ENCODE measurements around the gene TTLL9.

The TTLL9 gene

DNA sequence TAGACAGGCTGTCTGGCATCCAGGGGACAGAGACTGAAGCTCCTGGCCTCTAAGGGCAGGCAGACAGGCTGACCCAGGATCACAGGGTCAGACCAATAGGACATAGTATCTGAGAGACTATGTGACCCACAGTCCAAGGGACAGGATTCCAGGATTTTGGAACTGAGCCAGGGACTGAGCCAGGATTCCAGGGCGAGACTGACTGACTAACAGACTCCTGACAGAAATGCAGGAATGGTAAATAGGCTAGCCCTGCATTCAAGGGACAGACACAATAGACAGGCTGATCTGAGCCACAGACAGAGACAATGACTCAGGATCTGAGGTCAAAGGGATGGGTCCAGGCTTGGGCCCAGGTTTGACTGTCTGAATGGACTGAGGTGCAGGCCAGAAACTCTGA is 117.3 kb downstream of the TTLL9 start:
- H3K4me3 ChIP-seq (ENCODE audit: low read length) = no peak overlapping the region
- no peak for TF ChIP-seq ZNF274 (IDR thresholded peaks at IDR 0.05; ENCODE audit: low read depth, low read length)

DNA sequence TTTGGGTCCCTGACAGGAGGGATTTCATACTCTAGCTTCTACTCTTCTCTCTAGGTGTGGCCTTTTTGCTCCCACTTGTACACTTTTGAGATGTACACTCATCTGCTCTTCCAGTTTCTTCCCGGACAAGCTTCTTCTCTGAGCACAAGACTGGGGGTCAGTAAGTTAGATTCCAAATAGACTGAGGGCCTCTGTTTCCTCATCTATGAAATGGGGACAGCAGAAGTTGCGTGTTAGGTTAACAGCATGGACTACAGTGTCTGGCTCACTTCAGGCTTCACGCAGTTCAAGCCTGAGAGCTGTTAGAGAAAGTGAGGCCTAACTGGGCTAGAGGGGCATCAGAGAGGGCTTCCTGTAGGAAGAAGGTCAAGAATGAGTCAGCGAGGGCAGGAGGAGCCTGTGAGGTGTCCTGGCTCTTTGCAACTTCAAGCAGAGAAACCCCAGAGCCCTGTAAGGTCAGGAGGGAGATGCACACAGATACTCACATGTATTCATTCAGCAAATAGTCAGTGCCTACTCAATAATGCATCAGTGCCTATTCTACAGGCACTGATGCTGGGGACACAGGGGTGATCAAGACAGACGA is 118.1 kb downstream of the TTLL9 start:
- no peak for TF ChIP-seq ZNF274 (IDR thresholded peaks at IDR 0.05; ENCODE audit: low read depth, low read length)
- no peak overlapping the region for H3K4me3 ChIP-seq (ENCODE audit: low read length)

DNA sequence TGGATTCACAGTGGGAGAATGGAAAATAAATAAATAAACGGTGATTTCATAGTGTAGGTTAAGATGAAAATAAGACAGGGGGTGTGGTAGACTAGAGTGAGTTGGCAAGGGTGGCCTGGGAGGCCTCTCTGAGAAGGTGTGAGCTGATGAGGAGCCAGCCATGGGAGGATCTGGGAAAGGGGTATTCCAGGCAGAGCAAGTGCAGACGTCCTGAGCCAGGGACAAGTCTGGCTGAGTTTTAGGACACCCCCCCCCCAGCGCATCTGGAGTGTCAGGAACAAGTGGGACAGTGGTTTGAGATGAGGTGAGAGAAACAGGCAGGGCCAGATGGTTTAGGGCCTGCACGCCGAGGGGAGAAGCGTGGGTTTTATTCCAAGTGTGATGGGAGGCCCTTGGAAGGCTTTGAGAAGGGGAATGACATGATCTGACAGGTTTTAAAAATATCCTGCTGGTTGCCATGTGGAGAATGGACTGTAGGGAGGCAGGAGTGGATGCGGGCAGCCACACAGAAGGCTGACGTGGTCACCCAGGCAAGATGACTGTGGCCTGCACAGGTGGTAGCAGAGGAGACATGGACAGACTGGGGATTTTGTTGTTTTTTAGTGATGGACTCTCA is 118.7 kb downstream of the TTLL9 start:
- no peak for TF ChIP-seq ZNF274 (IDR thresholded peaks at IDR 0.05; ENCODE audit: low read depth, low read length)
- no peak overlapping the region for H3K4me3 ChIP-seq (ENCODE audit: low read length)

DNA sequence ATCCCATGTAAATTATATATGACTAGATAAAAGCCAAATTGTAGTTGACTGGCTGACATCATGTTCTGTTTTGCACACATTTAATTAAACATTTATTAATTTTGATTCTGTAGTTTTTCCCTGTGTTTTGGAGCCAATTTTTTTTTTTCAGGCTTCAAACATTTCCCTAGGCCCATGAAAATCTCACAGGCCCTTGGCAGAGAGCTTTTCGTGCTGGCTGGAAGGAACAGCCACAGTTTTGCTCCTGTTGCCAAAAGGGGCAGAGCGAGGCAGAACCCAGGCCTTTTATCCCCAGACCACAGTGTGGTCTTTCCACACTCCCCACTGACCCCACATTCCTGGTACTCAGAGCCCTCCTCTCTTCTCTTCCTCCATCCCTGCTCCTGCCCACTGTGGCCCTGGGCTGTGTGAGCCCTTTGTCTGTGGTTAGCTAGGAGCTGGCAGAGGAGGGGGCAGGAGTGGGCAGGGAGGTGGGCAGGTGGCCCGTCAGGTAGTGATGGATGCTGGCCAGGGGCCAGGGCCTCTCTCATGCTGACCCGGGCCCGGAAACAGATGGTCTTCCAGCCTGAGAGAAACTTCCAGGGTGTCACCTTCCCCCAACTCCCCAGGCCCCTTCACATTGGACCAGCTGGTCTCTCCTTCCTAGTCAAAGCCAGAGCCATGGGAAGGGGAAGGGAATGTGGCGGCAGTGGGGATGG is 120.4 kb downstream of the TTLL9 start:
- H3K4me3 ChIP-seq (ENCODE audit: low read length) = no peak overlapping the region
- TF ChIP-seq ZNF274 (IDR thresholded peaks at IDR 0.05; ENCODE audit: low read depth, low read length) = no peak

DNA sequence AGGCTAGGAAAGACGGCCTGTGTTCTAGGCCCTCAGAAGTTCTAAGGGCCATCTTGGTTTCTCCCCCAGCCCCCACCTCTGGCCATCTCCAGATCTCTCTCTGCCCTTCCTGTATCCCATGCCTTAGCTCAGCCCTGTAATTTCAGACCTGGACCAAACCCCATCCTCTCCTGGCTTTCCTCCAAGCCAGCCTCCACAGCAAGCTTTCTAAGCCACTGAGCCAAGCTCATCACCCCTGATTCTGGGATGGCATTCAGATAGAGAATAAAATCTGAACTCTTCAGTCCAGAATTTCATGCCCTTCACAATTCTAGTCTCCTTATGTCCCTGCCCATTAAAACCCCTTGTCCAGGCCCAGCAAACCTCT is 120.9 kb downstream of the TTLL9 start:
- H3K4me3 ChIP-seq (ENCODE audit: low read length) = no peak overlapping the region
- TF ChIP-seq ZNF274 (IDR thresholded peaks at IDR 0.05; ENCODE audit: low read depth, low read length) = no peak

DNA sequence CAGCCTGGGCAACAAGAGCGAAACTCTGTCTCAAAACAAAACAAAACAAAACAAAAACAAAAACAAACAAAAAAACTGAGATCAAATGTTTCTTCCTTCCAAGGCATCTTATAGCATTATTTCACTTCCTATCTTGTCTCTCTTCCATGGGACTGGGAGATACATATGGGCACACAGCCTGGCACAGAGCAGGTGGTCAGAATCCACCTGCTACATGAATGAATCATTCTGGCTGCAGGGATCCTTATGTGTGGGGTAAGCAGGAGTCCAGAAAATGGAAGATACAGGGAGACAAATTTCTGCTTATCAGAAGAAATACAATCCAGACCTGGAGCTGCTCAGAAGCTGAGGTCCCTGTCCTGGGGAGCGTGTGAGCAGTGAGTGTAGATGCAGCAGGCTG is 121.7 kb downstream of the TTLL9 start:
- TF ChIP-seq ZNF274 (IDR thresholded peaks at IDR 0.05; ENCODE audit: low read depth, low read length) = no peak
- no peak overlapping the region for H3K4me3 ChIP-seq (ENCODE audit: low read length)

Data from GM08714 (cell line).